ENCODE data around the gene GLMP. TPM values are rescaled to one million over a fixed set of nuclear protein-coding genes. Genes with fewer than 3 reads are reported as not detected.

The GLMP gene
- total RNA-seq, 4 donors from 2014 or later: 21.9 to 49.1 (median 34.5) TPM

GRCh38 chr1:156279837-156280236, 15.6 kb downstream of the GLMP start:
- TF ChIP-seq CTCF (IDR thresholded peaks at IDR 0.05) (no peak), POLR2A (IDR thresholded peaks at IDR 0.05) (no peak)
- H3K4me3 ChIP-seq (ENCODE audit: low read depth, poor library complexity, severe bottlenecking): no peak overlapping the region
- WGBS, 2 donors: 89 to 95% methylated on average over 3 of the region's 3 CpGs
- intact Hi-C loops (cut with DNase I; ENCODE audit: low total_unique reads): no loop called here
- no peak for DNase-seq (ENCODE audit: low spot score in 2 of 2)

- WGBS, 2 donors: 60 to 66% methylated on average over 6 of the region's 6 CpGs
- intact Hi-C loops (cut with DNase I; ENCODE audit: low total_unique reads): no loop called here
- no peak overlapping the region for H3K4me3 ChIP-seq (ENCODE audit: low read depth, poor library complexity, severe bottlenecking)
- no peak for TF ChIP-seq POLR2A (IDR thresholded peaks at IDR 0.05)
- TF ChIP-seq CTCF (IDR thresholded peaks at IDR 0.05): no peak
- DNase-seq (ENCODE audit: low spot score in 2 of 2): peak in 1 of 2 donors; percentile 77
Observed at GRCh38 chr1:156276966-156277381, 18.5 kb downstream of the GLMP start.

- no peak for TF ChIP-seq POLR2A (IDR thresholded peaks at IDR 0.05)
- TF ChIP-seq CTCF (IDR thresholded peaks at IDR 0.05): no peak
- H3K4me3 ChIP-seq (ENCODE audit: low read depth, poor library complexity, severe bottlenecking): no peak overlapping the region
- intact Hi-C loops (cut with DNase I; ENCODE audit: low total_unique reads): no loop called here
- no peak for DNase-seq (ENCODE audit: low spot score in 2 of 2)
Observed at GRCh38 chr1:156276532-156276931, 18.9 kb downstream of the GLMP start.

- 87 to 88% methylated on average over 3 of the region's 3 CpGs for WGBS, 2 donors
- intact Hi-C loops (cut with DNase I; ENCODE audit: low total_unique reads): no loop called here
- no peak for TF ChIP-seq CTCF (IDR thresholded peaks at IDR 0.05)
Observed at GRCh38 chr1:156270314-156270713, 25.2 kb downstream of the GLMP start.

GRCh38 chr1:156268336-156268735, 27.1 kb downstream of the GLMP start:
- no peak for TF ChIP-seq CTCF (IDR thresholded peaks at IDR 0.05)
- no peak for TF ChIP-seq POLR2A (IDR thresholded peaks at IDR 0.05)
- 86 to 91% methylated on average over 4 of the region's 4 CpGs for WGBS, 2 donors
- no peak for DNase-seq (ENCODE audit: low spot score in 2 of 2)
- intact Hi-C loops (cut with DNase I; ENCODE audit: low total_unique reads): no loop called here
- no peak overlapping the region for H3K4me3 ChIP-seq (ENCODE audit: low read depth, poor library complexity, severe bottlenecking)

More at GRCh38 chr1:156270314-156270713, 25.2 kb downstream of the GLMP start:
- no peak for DNase-seq (ENCODE audit: low spot score in 2 of 2)
- H3K4me3 ChIP-seq (ENCODE audit: low read depth, poor library complexity, severe bottlenecking): no peak overlapping the region

GRCh38 chr1:156266051-156266450, 29.4 kb downstream of the GLMP start:
- no peak overlapping the region for H3K4me3 ChIP-seq (ENCODE audit: low read depth, poor library complexity, severe bottlenecking)
- intact Hi-C loops (cut with DNase I; ENCODE audit: low total_unique reads): no loop called here
- WGBS, 2 donors: 86 to 87% methylated on average over 13 of the region's 13 CpGs
- DNase-seq (ENCODE audit: low spot score in 2 of 2): no peak
- TF ChIP-seq CTCF (IDR thresholded peaks at IDR 0.05): no peak
- no peak for TF ChIP-seq POLR2A (IDR thresholded peaks at IDR 0.05)
